HepG2 (cell line): Measurements from ENCODE around the gene CFAP97. TPM values are rescaled to one million over a fixed set of nuclear protein-coding genes. Genes with fewer than 3 reads are reported as not detected.

ENCODE experiments used
- ELF4 ChIP-seq: sonication (generic); formaldehyde crosslinking; IDR thresholded peaks from 2 replicates; pipeline ENCODE4 v1.5.0; 2020; ENCODE audit warnings: missing genetic modification reagents, mild to moderate bottlenecking, moderate library complexity, borderline replicate concordance
- KMT2B ChIP-seq: IDR thresholded peaks from 2 replicates; pipeline ENCODE4 v1.6.1; 2016; ENCODE audit warnings: missing genetic modification reagents, missing compliant biosample characterization
- REL ChIP-seq: sonication (generic); formaldehyde crosslinking; conservative IDR thresholded peaks from 2 replicates; pipeline ENCODE4 v1.8.0; 2022; ENCODE audit warnings: mild to moderate bottlenecking, missing genetic modification reagents, moderate library complexity
- SETDB1 ChIP-seq: sonication (generic); formaldehyde crosslinking; IDR thresholded peaks from 2 replicates; pipeline ENCODE4 v1.5.1; 2020; ENCODE audit warnings: missing genetic modification reagents, mild to moderate bottlenecking, borderline replicate concordance
- SP1 ChIP-seq, 2 experiments: fragments of 450-650 bp in 1 of 2; sonication (generic) in 1 of 2; formaldehyde crosslinking in 1 of 2; IDR thresholded peaks; 2 replicates each; pipeline versions ENCODE4 v1.4.0 to v1.6.1; 2016 to 2020; ENCODE audit warnings: missing genetic modification reagents in 1 of 2
- ZBTB38 ChIP-seq: sonication (generic); formaldehyde crosslinking; IDR thresholded peaks from 2 replicates; pipeline ENCODE4 v1.5.1; 2020; ENCODE audit warnings: mild to moderate bottlenecking, missing genetic modification reagents
- ZFY ChIP-seq: sonication (generic); formaldehyde crosslinking; IDR thresholded peaks from 2 replicates; pipeline ENCODE4 v1.4.0; 2020; ENCODE audit warnings: missing genetic modification reagents
- ZMYM3 ChIP-seq: sonication (generic); formaldehyde crosslinking; IDR thresholded peaks from 2 replicates; pipeline ENCODE4 v1.5.1; 2020; ENCODE audit warnings: mild to moderate bottlenecking, missing genetic modification reagents
- ZNF768 ChIP-seq: sonication (generic); formaldehyde crosslinking; IDR thresholded peaks from 2 replicates; pipeline ENCODE4 v1.4.0; 2020; ENCODE audit warnings: missing genetic modification reagents
- polyA plus RNA-seq, 8 experiments: library from polyadenylated mRNA; depleted of rRNA in 3 of 8; stranded (reverse) in 7 of 8; unstranded in 1 of 8; fragments of >200 nt; fragmentation: Illumina TruSeq in 4 of 8; extraction: Trizol in 4 of 8; gene quantifications; 2 replicates each; pipeline versions ENCODE4 v1.2.1 to v1.2.3, GENCODE V29; 2011 to 2016; ENCODE audit warnings: low read depth in 4 of 8, missing spikeins in 1 of 8, mixed read lengths in 1 of 8; ENCODE audit not compliant: insufficient read depth in 1 of 8
- total RNA-seq, 5 experiments: library from RNA; depleted of rRNA; stranded (reverse); fragments of >200 nt; fragmentation: Illumina TruSeq; extraction: Trizol; gene quantifications; 2 replicates each; pipeline ENCODE4 v1.2.3, GENCODE V29; 2016; ENCODE audit warnings: low read depth in 1 of 5
- TF ChIP-seq, protein P1 (sequence below): sonication (generic); formaldehyde crosslinking; IDR thresholded peaks from 2 replicates; pipeline ENCODE4 v1.4.0; 2020; ENCODE audit warnings: missing genetic modification reagents, mild to moderate bottlenecking, borderline replicate concordance
- TF ChIP-seq, protein P2 (sequence below): sonication (generic); formaldehyde crosslinking; IDR thresholded peaks from 2 replicates; pipeline ENCODE4 v1.5.0; 2020; ENCODE audit warnings: mild to moderate bottlenecking, missing genetic modification reagents
- TF ChIP-seq, protein P3 (sequence below): IDR thresholded peaks from 2 replicates; pipeline ENCODE4 v1.6.1; 2018; ENCODE audit warnings: missing genetic modification reagents
- TF ChIP-seq, protein P4 (sequence below): sonication (generic); formaldehyde crosslinking; IDR thresholded peaks from 2 replicates; pipeline ENCODE4 v1.4.0; 2020; ENCODE audit warnings: missing genetic modification reagents

CFAP97 gene
- total and polyA plus RNA-seq, 2 of the 13 experiments (the other 11 are each of a cell fraction or from before 2014, with no cell fraction given) = 32.1 to 44.4 TPM

DNA sequence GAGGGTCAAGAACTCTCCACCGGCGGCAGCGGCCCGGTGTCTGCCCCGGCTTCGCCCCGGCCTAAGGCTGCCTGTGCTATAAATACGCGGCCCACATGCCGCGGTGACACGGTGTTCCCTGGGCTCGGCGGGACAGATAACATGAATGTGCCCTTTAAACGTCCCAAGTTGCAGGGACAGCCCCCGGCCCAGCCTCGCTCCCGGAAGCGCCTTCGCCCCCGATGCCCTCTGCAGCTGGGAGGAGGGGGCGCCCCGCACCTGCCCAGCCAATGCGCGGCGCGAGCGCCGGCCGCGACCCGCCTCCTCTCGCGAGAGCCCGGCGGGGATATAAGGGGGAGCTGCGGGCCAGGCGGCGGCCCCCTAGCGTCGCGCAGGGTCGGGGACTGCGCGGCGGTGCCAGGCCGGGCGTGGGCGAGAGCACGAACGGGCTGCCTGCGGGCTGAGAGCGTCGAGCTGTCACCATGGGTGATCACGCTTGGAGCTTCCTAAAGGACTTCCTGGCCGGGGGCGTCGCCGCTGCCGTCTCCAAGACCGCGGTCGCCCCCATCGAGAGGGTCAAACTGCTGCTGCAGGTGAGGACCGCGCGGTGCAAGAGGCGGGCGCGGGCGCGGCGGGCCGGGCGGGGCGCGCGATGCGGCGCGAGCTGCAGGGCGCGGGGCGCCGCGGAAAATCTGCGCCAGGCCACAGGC is 60.7 kb downstream of the CFAP97 start, which contains the start of gene SLC25A4 (continued):
- TF ChIP-seq, protein P1, sequence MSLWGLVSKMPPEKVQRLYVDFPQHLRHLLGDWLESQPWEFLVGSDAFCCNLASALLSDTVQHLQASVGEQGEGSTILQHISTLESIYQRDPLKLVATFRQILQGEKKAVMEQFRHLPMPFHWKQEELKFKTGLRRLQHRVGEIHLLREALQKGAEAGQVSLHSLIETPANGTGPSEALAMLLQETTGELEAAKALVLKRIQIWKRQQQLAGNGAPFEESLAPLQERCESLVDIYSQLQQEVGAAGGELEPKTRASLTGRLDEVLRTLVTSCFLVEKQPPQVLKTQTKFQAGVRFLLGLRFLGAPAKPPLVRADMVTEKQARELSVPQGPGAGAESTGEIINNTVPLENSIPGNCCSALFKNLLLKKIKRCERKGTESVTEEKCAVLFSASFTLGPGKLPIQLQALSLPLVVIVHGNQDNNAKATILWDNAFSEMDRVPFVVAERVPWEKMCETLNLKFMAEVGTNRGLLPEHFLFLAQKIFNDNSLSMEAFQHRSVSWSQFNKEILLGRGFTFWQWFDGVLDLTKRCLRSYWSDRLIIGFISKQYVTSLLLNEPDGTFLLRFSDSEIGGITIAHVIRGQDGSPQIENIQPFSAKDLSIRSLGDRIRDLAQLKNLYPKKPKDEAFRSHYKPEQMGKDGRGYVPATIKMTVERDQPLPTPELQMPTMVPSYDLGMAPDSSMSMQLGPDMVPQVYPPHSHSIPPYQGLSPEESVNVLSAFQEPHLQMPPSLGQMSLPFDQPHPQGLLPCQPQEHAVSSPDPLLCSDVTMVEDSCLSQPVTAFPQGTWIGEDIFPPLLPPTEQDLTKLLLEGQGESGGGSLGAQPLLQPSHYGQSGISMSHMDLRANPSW (CRISPR knock-in tag) = no peak
- TF ChIP-seq ZNF768 (CRISPR knock-in tag) = peak; percentile 63; the same call in 1 of the 2 replicates
- TF ChIP-seq, protein P2, sequence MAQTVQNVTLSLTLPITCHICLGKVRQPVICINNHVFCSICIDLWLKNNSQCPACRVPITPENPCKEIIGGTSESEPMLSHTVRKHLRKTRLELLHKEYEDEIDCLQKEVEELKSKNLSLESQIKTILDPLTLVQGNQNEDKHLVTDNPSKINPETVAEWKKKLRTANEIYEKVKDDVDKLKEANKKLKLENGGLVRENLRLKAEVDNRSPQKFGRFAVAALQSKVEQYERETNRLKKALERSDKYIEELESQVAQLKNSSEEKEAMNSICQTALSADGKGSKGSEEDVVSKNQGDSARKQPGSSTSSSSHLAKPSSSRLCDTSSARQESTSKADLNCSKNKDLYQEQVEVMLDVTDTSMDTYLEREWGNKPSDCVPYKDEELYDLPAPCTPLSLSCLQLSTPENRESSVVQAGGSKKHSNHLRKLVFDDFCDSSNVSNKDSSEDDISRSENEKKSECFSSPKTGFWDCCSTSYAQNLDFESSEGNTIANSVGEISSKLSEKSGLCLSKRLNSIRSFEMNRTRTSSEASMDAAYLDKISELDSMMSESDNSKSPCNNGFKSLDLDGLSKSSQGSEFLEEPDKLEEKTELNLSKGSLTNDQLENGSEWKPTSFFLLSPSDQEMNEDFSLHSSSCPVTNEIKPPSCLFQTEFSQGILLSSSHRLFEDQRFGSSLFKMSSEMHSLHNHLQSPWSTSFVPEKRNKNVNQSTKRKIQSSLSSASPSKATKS (CRISPR knock-in tag) = no peak
- TF ChIP-seq ZFY (CRISPR knock-in tag) = peak; percentile 96
- TF ChIP-seq SP1 (IDR thresholded peaks at IDR 0.05) = no peak
- TF ChIP-seq SP1 (CRISPR knock-in tag; IDR thresholded peaks at IDR 0.05) = peak; percentile 60
- TF ChIP-seq KMT2B (CRISPR knock-in tag) = peak; percentile 65
- TF ChIP-seq, protein P3, sequence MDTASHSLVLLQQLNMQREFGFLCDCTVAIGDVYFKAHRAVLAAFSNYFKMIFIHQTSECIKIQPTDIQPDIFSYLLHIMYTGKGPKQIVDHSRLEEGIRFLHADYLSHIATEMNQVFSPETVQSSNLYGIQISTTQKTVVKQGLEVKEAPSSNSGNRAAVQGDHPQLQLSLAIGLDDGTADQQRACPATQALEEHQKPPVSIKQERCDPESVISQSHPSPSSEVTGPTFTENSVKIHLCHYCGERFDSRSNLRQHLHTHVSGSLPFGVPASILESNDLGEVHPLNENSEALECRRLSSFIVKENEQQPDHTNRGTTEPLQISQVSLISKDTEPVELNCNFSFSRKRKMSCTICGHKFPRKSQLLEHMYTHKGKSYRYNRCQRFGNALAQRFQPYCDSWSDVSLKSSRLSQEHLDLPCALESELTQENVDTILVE (CRISPR knock-in tag) = 0 out of 2 replicates have a peak, but pooled peaks have one; percentile 0
- peak; percentile 41; the same call in 1 of the 2 replicates for TF ChIP-seq ZBTB38 (CRISPR knock-in tag)
- TF ChIP-seq, protein P4, sequence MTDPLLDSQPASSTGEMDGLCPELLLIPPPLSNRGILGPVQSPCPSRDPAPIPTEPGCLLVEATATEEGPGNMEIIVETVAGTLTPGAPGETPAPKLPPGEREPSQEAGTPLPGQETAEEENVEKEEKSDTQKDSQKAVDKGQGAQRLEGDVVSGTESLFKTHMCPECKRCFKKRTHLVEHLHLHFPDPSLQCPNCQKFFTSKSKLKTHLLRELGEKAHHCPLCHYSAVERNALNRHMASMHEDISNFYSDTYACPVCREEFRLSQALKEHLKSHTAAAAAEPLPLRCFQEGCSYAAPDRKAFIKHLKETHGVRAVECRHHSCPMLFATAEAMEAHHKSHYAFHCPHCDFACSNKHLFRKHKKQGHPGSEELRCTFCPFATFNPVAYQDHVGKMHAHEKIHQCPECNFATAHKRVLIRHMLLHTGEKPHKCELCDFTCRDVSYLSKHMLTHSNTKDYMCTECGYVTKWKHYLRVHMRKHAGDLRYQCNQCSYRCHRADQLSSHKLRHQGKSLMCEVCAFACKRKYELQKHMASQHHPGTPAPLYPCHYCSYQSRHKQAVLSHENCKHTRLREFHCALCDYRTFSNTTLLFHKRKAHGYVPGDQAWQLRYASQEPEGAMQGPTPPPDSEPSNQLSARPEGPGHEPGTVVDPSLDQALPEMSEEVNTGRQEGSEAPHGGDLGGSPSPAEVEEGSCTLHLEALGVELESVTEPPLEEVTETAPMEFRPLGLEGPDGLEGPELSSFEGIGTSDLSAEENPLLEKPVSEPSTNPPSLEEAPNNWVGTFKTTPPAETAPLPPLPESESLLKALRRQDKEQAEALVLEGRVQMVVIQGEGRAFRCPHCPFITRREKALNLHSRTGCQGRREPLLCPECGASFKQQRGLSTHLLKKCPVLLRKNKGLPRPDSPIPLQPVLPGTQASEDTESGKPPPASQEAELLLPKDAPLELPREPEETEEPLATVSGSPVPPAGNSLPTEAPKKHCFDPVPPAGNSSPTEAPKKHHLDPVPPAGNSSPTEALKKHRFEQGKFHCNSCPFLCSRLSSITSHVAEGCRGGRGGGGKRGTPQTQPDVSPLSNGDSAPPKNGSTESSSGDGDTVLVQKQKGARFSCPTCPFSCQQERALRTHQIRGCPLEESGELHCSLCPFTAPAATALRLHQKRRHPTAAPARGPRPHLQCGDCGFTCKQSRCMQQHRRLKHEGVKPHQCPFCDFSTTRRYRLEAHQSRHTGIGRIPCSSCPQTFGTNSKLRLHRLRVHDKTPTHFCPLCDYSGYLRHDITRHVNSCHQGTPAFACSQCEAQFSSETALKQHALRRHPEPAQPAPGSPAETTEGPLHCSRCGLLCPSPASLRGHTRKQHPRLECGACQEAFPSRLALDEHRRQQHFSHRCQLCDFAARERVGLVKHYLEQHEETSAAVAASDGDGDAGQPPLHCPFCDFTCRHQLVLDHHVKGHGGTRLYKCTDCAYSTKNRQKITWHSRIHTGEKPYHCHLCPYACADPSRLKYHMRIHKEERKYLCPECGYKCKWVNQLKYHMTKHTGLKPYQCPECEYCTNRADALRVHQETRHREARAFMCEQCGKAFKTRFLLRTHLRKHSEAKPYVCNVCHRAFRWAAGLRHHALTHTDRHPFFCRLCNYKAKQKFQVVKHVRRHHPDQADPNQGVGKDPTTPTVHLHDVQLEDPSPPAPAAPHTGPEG (CRISPR knock-in tag) = peak; percentile 91
- TF ChIP-seq ZMYM3 (CRISPR knock-in tag) = no peak; the same call in 1 of the 2 replicates
- no peak for TF ChIP-seq SETDB1
- TF ChIP-seq ELF4 = no peak
- TF ChIP-seq REL (CRISPR knock-in tag) = 0 out of 2 replicates have a peak, but pooled peaks have one; percentile 51
